K562 (cell line): Measurements from ENCODE around the gene TULP4. TPM values are rescaled to one million over a fixed set of nuclear protein-coding genes. Genes with fewer than 3 reads are reported as not detected.
A peak's percentile ranks its signal among the peaks of the same experiment; 100 is the strongest.

ENCODE experiments used
- CHD4 ChIP-seq: fragments of 200-600 bp; sonication (generic); IDR thresholded peaks from 3 replicates; pipeline ENCODE4 v1.6.1; 2012; ENCODE audit warnings: low read depth, mild to moderate bottlenecking, mixed read lengths, low read length, inconsistent platforms; ENCODE audit not compliant: insufficient read depth, insufficient replicate concordance, poor library complexity, severe bottlenecking
- DMBX1 ChIP-seq: fragments of 250-450 bp; sonication (Bioruptor Pico); IDR thresholded peaks from 2 replicates; pipeline ENCODE4 v1.8.0; 2022; ENCODE audit warnings: inconsistent platforms, mild to moderate bottlenecking, moderate library complexity, borderline replicate concordance
- GATAD2B ChIP-seq: fragments of 450-650 bp; IDR thresholded peaks from 2 replicates; pipeline ENCODE4 v1.6.1; 2017; ENCODE audit warnings: mild to moderate bottlenecking, borderline replicate concordance
- HDAC1 ChIP-seq, 2 experiments: fragments of 450-650 bp; IDR thresholded peaks; 2 replicates each; pipeline ENCODE4 v1.6.1; 2016 to 2017; ENCODE audit warnings: inconsistent platforms in 1 of 2, mild to moderate bottlenecking in 1 of 2, moderate library complexity in 1 of 2
- KAT2B ChIP-seq: IDR thresholded peaks from one replicate; pipeline ENCODE4 v1.6.1; 2012; ENCODE audit warnings: low read depth, mild to moderate bottlenecking, control low read depth, inconsistent platforms, low read length, moderate library complexity
- LEF1 ChIP-seq: fragments of 450-650 bp; IDR thresholded peaks from 2 replicates; pipeline ENCODE4 v1.6.1; 2016; ENCODE audit warnings: mild to moderate bottlenecking
- MECOM ChIP-seq: fragments of 250-450 bp; sonication (Bioruptor Pico); IDR thresholded peaks from 2 replicates; pipeline ENCODE4 v1.8.0; 2022; ENCODE audit warnings: inconsistent platforms
- PURB ChIP-seq: sonication (generic); formaldehyde crosslinking; IDR thresholded peaks from 2 replicates; pipeline ENCODE4 v1.9.0; 2021; ENCODE audit warnings: low read depth, mild to moderate bottlenecking, missing genetic modification reagents
- RBM17 ChIP-seq: fragments of 200-400 bp; formaldehyde crosslinking; IDR thresholded peaks from 2 replicates; pipeline ENCODE4 v1.6.1; 2017; ENCODE audit warnings: low read depth, mild to moderate bottlenecking, low read length, borderline replicate concordance
- SMARCA4 ChIP-seq: fragments of 450-650 bp; IDR thresholded peaks from 2 replicates; pipeline ENCODE4 v1.6.1; 2016
- SMARCE1 ChIP-seq: fragments of 450-650 bp; IDR thresholded peaks from 2 replicates; pipeline ENCODE4 v1.7.1; 2016; ENCODE audit warnings: mild to moderate bottlenecking
- TARDBP ChIP-seq: fragments of 450-650 bp; IDR thresholded peaks from 2 replicates; pipeline ENCODE4 v1.6.1; 2016
- TRIM24 ChIP-seq, 2 experiments: fragments of 450-650 bp; IDR thresholded peaks; 2 replicates each; pipeline ENCODE4 v1.6.1; 2016
- ZNF224 ChIP-seq: sonication (generic); formaldehyde crosslinking; IDR thresholded peaks from 2 replicates; pipeline ENCODE4 v1.8.0; 2022; ENCODE audit warnings: mild to moderate bottlenecking, missing genetic modification reagents
- ZNF23 ChIP-seq: fragments of 250-450 bp; sonication (Bioruptor Pico); IDR thresholded peaks from 2 replicates; pipeline ENCODE4 v1.4.0; 2020; ENCODE audit warnings: mild to moderate bottlenecking
- ZNF263 ChIP-seq: sonication (generic); formaldehyde crosslinking; IDR thresholded peaks from 2 replicates; pipeline ENCODE4 v1.8.0; 2022; ENCODE audit warnings: mild to moderate bottlenecking, missing genetic modification reagents, borderline replicate concordance
- ZNF583 ChIP-seq: fragments of 250-450 bp; sonication (Bioruptor Pico); IDR thresholded peaks from 2 replicates; pipeline ENCODE4 v1.4.0; 2020
- polyA plus RNA-seq, 8 experiments: library from polyadenylated mRNA; depleted of rRNA in 4 of 8; stranded (reverse) in 5 of 8; unstranded in 3 of 8; fragments of >200 nt; fragmentation: Nextera tagmentation in 2 of 8; fragmentation: Illumina TruSeq in 1 of 8; extraction: Ambion mirVana in 2 of 8; extraction: Trizol in 1 of 8; gene quantifications; 2 replicates each; pipeline versions ENCODE4 v1.2.1 to v1.2.3, GENCODE V29; 2011 to 2014; ENCODE audit warnings: inconsistent platforms in 1 of 8, missing spikeins in 1 of 8
- total RNA-seq, 7 experiments: library from RNA; depleted of rRNA in 6 of 7; stranded (reverse); fragments of >200 nt in 6 of 7; fragmentation: Illumina TruSeq in 2 of 7; extraction: Trizol in 2 of 7; gene quantifications; 2 replicates each; pipeline versions ENCODE4 v1.2.1 to v1.2.3, GENCODE V29; 2011 to 2021; ENCODE audit warnings: low replicate concordance in 1 of 7
- TF ChIP-seq, protein P1 (sequence below): fragments of 450-650 bp; IDR thresholded peaks from 2 replicates; pipeline ENCODE4 v1.6.1; 2017; ENCODE audit warnings: antibody characterized with exemption, mild to moderate bottlenecking
- TF ChIP-seq, protein P2 (sequence below): sonication (generic); formaldehyde crosslinking; IDR thresholded peaks from 2 replicates; pipeline ENCODE4 v1.8.1; 2023; ENCODE audit warnings: mild to moderate bottlenecking, missing genetic modification reagents
- TF ChIP-seq, protein P3 (sequence below), 2 experiments: fragments of 200-800 bp in 1 of 2; sonication (Bioruptor generic) in 1 of 2; sonication (generic) in 1 of 2; formaldehyde crosslinking in 1 of 2; IDR thresholded peaks in 1 of 2; conservative IDR thresholded peaks in 1 of 2; 2 replicates each; pipeline versions ENCODE4 v1.5.0 to v1.6.1; 2016 to 2020; ENCODE audit warnings: missing compliant biosample characterization in 1 of 2, missing genetic modification characterization in 1 of 2, missing genetic modification reagents in 1 of 2
- TF ChIP-seq, protein P4 (sequence below), 2 experiments: fragments of 450-650 bp in 1 of 2; sonication (generic) in 1 of 2; formaldehyde crosslinking; conservative IDR thresholded peaks; 2 replicates each; pipeline versions ENCODE4 v1.4.0 to v1.8.1; 2020 to 2022; ENCODE audit warnings: mild to moderate bottlenecking in 1 of 2, missing genetic modification reagents in 1 of 2

TULP4 gene
- total and polyA plus RNA-seq, 9 of the 15 experiments (the other 6 are each of a cell fraction or from before 2014, with no cell fraction given), result 1.2 to 50.4 (median 11.0) TPM

DNA sequence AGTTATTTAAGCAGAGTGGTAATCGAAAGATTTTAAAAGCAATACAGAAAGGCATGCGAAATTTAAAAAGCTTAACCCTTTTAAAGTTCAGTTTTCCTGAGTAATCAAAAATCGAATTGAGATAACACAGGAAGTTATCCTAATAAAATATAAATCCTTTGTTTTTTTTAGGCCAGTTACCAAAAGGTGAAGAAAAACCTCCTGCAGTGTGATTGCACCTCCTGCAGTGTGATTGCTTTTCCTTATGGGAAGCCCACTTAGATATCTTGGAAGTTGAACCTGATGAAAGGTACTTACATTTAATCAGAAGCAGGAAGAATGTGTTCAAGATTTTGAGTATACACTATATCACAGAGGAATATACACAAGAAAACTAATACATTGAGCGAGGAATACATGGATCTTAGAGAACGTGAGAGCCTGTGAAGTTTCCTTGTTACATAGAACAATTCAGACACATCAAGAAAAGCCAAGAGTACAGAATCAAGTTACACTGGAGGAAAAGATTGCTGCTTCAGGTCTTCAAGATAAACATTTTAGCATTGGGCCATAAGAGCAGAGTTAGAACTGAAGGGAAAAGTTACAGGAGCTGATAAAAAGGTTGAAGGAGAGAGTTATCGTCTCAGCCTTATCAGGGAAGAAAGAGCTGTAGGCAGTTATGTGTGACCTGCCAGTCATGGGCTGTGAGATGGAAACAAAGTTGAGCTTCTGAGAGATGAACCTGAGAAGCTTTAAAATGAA lies 240.0 kb downstream of the TULP4 start (continued):
- TF ChIP-seq, protein P1, sequence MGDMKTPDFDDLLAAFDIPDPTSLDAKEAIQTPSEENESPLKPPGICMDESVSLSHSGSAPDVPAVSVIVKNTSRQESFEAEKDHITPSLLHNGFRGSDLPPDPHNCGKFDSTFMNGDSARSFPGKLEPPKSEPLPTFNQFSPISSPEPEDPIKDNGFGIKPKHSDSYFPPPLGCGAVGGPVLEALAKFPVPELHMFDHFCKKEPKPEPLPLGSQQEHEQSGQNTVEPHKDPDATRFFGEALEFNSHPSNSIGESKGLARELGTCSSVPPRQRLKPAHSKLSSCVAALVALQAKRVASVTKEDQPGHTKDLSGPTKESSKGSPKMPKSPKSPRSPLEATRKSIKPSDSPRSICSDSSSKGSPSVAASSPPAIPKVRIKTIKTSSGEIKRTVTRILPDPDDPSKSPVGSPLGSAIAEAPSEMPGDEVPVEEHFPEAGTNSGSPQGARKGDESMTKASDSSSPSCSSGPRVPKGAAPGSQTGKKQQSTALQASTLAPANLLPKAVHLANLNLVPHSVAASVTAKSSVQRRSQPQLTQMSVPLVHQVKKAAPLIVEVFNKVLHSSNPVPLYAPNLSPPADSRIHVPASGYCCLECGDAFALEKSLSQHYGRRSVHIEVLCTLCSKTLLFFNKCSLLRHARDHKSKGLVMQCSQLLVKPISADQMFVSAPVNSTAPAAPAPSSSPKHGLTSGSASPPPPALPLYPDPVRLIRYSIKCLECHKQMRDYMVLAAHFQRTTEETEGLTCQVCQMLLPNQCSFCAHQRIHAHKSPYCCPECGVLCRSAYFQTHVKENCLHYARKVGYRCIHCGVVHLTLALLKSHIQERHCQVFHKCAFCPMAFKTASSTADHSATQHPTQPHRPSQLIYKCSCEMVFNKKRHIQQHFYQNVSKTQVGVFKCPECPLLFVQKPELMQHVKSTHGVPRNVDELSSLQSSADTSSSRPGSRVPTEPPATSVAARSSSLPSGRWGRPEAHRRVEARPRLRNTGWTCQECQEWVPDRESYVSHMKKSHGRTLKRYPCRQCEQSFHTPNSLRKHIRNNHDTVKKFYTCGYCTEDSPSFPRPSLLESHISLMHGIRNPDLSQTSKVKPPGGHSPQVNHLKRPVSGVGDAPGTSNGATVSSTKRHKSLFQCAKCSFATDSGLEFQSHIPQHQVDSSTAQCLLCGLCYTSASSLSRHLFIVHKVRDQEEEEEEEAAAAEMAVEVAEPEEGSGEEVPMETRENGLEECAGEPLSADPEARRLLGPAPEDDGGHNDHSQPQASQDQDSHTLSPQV, result no peak
- TF ChIP-seq, protein P2, sequence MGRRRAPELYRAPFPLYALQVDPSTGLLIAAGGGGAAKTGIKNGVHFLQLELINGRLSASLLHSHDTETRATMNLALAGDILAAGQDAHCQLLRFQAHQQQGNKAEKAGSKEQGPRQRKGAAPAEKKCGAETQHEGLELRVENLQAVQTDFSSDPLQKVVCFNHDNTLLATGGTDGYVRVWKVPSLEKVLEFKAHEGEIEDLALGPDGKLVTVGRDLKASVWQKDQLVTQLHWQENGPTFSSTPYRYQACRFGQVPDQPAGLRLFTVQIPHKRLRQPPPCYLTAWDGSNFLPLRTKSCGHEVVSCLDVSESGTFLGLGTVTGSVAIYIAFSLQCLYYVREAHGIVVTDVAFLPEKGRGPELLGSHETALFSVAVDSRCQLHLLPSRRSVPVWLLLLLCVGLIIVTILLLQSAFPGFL (CRISPR knock-in tag), result no peak
- TF ChIP-seq, protein P3, sequence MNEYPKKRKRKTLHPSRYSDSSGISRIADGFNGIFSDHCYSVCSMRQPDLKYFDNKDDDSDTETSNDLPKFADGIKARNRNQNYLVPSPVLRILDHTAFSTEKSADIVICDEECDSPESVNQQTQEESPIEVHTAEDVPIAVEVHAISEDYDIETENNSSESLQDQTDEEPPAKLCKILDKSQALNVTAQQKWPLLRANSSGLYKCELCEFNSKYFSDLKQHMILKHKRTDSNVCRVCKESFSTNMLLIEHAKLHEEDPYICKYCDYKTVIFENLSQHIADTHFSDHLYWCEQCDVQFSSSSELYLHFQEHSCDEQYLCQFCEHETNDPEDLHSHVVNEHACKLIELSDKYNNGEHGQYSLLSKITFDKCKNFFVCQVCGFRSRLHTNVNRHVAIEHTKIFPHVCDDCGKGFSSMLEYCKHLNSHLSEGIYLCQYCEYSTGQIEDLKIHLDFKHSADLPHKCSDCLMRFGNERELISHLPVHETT (CRISPR knock-in tag; conservative IDR thresholded peaks at IDR 0.05 in 1 of 2, IDR thresholded peaks at IDR 0.05 in 1 of 2), result no peak
- TF ChIP-seq LEF1, result peak; percentile 63; the same call in 1 of the 2 replicates
- TF ChIP-seq SMARCE1, result peak; percentile 82
- TF ChIP-seq TRIM24 (IDR thresholded peaks at IDR 0.05), result peak in 1 of 2 experiments; percentile 54; a peak in 1 of 4 replicates
- TF ChIP-seq ZNF583 (CRISPR knock-in tag), result no peak
- no peak for TF ChIP-seq MECOM (CRISPR knock-in tag)
- no peak for TF ChIP-seq KAT2B
- TF ChIP-seq HDAC1 (IDR thresholded peaks at IDR 0.05), result peak in 1 of 2 experiments; percentile 65; a peak in 2 of 4 replicates
- TF ChIP-seq, protein P4, sequence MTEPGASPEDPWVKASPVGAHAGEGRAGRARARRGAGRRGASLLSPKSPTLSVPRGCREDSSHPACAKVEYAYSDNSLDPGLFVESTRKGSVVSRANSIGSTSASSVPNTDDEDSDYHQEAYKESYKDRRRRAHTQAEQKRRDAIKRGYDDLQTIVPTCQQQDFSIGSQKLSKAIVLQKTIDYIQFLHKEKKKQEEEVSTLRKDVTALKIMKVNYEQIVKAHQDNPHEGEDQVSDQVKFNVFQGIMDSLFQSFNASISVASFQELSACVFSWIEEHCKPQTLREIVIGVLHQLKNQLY (CRISPR knock-in tag; conservative IDR thresholded peaks at IDR 0.05), result no peak
- no peak for TF ChIP-seq PURB (CRISPR knock-in tag)
- no peak for TF ChIP-seq ZNF263 (CRISPR knock-in tag)
- TF ChIP-seq RBM17, result no peak
- TF ChIP-seq ZNF224 (CRISPR knock-in tag), result no peak
- no peak for TF ChIP-seq CHD4
- TF ChIP-seq GATAD2B, result no peak
- TF ChIP-seq ZNF23, result no peak
- no peak for TF ChIP-seq TARDBP
- TF ChIP-seq DMBX1 (CRISPR knock-in tag), result no peak
- peak; percentile 90 for TF ChIP-seq SMARCA4
